ENCODE measurements around the gene HPCAL1. TPM values are rescaled to one million over a fixed set of nuclear protein-coding genes. Genes with fewer than 3 reads are reported as not detected.
"Not testable (repeated sequence)": the region's sequence is repeated elsewhere in the genome, so short reads cannot be mapped to it uniquely, and the experiment has no call there.

HPCAL1 gene
- polyA plus RNA-seq, 3 donors: 28.0 to 31.3 (median 31.2) TPM

DNA sequence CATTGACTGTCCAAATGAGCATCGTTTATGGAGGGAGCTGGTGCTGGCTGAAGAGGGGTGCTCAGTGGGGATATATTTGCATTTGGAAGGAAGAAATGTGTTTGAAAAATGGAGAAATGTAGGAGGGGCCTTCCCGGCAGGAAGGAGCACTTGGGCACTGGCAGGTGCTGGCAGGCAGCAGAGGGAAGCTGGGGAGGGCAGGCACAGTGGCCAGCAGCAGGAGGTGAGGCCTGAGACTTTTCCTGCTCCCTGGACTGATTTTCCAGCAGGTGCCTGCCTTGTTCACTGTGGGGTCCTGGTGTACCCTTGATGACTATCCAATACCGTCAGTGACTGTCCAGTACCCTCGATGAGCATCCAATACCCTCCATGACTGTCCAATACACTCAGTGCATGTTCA, 20.8 kb upstream of the HPCAL1 start:
- no peak for DNase-seq

GRCh38 chr2:10282611-10283105, 20.0 kb upstream of the HPCAL1 start:
- no peak for DNase-seq

DNA sequence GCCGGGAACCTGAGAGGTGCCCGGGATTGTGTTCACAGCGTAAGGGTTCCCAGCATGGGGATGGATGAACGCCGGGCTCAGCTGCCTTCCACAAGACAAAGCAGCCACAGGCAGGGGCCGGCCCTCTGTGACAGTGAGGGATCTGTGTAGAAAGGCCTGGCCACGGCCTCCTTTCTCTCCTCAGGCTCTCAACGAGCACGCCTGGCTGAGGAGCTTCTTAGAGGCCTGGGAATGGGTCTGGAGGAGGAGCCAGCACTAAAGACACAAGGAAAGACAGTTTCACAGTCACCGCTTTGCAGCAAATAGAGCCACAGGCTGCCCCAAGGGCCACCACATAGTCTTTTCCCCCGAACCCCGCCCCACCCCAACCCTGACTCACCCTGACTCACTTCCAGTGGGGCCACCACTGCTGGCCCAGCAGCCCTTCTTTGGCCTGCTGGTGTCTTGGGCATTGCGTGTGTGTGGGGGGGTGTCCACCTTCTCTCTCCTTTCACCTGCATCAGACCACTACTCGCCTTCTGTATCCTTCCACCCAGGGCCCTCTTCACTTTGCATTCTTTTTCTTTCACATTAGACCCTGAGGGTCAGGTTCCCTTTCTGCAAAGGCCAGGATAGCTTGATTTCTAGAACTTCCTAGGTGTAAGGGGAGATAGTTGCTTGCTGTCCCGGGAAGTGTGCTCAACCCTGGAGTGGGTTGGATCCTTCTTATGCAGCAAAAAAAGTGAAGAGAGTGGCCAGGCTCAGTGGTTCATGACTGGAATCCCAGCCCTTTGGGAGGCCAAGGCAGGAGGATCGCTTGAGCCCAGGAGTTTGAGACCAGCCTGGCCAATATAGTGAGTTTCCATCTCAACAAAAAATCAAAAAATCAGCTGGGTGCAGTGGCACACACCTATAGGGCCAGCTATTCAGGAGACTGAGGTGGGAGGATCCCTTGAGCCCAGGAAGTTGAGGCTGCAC, 19.3 kb upstream of the HPCAL1 start:
- DNase-seq: no peak

- no peak for DNase-seq
These were observed 18.4 kb upstream of the HPCAL1 start for GRCh38 chr2:10284108-10284870.

DNA sequence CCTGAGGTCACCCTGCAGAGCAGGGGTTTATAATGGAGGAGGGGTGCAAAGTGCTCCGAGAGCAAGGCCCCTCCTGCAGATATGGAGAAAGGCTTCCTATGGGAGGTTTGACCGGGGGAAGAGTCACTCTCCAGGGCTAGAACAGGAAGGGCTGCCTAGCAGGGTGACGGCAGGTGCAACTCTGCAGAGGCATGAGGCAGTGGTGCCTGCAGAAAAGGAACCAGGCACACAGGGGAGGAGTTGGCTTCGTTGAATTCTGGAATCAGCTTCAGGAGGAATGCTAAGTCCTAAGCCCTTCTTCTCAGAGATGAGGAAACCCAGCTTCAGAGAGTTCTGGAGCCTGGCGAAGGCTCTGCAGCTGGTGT, 17.5 kb upstream of the HPCAL1 start:
- DNase-seq: no peak

DNA sequence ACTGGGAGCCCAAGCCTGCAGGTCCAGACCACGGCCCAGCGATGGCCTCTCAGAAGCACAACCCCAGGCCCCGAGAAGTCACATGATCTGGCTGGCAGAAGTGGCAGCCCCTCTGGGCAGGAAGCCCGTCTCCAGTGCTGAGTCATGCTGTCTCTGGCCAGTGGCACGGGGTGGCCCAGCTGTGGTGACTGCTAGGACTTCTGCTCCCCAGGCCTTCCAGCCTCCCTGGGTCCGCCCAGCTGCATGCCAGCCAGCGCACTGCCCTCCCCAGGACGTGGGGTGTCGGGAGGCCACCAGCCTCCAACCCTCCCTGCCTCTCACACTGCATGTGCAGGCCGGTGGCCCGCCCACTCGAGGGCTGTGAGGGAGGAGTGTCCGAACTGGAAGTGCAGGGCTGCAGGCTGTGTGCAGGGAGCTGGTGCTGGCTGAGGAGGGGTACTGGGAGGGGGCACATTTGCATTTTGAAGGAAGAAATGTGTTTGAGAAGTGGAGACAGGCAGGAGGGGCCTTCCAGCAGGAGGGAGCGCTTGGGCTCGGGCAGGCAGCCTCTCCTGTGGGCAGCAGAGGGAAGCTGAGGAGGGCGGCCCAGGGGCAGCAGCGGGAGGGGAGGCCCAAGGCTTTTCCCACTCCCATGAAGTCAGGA, 17.0 kb upstream of the HPCAL1 start:
- DNase-seq: no peak

DNA sequence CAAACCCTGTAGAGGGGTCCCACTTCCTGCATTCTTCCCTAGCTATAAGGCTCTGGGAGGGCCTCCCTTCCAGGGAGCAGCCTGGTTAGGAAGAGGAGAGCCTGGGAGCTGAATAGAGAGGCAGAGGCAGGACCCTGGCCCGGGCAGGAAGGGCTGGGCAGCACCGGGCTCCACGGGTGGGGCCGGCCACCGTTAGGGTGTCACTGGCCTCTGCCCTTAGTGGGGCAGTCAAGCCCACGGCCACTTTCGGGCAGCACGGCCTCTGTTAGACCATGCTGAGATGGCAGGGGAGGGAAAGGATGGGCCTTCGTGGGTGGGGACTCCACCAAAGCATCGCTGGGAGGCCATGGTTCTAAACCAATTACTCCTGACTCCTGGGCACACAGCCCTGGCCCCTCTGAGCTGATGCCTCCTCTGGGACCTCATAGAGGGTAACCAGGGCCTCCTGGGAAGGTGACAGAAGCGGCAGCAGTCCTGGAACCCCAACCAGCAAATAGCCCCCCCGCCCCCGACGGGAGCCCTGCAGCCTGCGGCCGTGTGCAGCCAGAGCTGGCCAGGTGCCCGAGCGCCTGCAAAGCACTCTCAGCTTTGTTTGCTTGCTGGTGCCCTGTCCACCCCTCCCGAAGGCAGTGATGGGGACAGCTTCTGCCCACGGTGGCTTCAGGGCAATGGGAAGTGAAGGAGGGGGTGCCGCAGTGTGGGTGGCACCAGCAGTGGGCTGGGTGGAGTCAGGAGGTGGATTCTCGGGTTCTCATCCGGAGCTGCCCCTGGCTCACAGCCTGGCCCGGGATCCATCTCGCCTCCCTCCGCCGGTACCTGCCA, 16.3 kb upstream of the HPCAL1 start:
- DNase-seq: no peak

GRCh38 chr2:10287761-10288160, 14.9 kb upstream of the HPCAL1 start:
- no peak for DNase-seq

DNA sequence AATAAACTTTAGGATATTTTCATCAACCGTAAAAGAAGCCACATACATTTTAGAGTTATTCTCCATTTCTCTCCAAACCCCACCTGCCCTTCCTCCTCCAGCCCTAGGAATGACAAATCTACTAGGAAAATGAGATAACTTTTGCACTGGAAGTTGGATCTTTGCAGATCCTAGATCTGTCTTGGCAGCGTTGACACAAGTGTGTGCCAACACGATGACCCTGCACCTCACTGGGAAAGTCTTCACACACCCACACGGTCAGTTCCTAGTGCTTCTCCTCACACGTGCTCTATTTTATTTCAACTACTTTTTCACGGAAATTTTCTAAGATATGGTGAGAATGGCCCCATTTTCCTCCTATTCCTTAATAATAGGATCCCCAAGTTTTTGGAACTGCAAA, 14.1 kb upstream of the HPCAL1 start:
- DNase-seq: no peak

GRCh38 chr2:10289352-10289751, 13.4 kb upstream of the HPCAL1 start:
- no peak for DNase-seq

DNA sequence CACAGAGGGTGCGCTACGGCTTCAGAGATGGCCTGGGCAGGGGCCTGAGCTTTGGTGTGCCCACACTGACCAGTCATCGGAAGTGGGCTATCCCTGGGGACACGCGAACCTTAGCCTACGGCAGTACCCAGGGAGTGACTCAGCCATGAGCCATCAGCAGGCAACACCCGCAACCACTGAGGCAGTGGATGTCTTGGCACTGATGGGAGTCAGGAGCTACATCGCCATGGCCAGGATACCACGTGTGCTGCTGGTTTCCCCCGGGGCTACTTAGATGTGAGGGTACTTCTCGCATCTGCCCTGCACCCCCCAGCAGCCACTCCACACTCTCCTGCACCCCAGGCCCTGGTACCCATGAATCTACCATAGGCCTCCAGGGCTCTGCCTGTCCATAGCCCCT, 12.8 kb upstream of the HPCAL1 start:
- DNase-seq: no peak

DNA sequence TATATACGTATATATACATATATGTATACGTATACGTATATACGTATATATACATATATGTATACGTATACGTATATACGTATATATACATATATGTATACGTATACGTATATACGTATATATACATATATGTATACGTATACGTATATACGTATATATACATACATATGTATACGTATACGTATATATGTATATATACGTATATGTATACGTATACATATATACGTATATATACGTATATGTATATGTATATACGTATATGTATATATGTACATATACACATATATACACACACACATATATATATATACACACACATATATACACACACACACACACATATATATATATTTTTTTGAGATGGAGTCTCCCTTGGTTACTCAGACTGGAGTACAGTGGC, 11.3 kb upstream of the HPCAL1 start:
- DNase-seq: not testable (repeated sequence)

- DNase-seq: no peak
These were observed 10.7 kb upstream of the HPCAL1 start for GRCh38 chr2:10292033-10292432.

DNA sequence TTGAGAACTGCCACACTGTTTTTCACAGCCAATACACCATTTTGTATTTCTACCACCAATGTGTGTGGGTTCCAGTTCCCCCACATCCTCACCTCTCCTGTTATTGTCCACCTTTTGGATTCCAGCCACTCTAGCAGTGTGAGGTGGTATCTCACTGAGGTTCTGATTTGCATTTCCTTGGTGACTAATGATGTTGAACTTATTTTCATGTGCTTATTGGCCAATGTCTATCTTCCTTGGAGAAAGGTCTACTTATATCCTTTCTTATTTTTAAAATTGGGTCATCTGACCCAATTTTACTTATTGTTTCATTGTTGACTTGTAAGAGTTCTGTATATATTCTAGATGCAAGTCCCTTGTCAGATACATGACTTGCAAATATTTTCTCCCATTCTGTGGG, 9.1 kb upstream of the HPCAL1 start:
- DNase-seq: no peak

DNA sequence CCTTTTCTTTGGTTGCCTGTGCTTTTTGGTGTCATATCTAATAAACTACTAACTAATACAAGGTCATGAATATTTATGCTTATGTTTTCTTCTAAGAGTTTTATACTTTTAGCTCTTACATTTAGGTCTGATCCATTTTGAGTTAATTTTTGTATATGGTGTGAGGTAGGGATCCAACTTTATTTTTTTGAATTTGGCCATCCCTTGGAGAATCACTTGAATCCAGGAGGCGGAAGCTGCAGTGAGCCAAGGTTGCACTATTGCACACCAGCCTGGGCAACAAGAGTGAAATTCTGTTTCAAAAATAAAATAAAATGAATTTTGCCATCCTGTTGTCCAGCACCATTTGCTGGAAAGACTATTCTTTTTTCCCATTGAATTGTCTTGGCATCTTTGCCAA, 8.6 kb upstream of the HPCAL1 start:
- DNase-seq: no peak

DNA sequence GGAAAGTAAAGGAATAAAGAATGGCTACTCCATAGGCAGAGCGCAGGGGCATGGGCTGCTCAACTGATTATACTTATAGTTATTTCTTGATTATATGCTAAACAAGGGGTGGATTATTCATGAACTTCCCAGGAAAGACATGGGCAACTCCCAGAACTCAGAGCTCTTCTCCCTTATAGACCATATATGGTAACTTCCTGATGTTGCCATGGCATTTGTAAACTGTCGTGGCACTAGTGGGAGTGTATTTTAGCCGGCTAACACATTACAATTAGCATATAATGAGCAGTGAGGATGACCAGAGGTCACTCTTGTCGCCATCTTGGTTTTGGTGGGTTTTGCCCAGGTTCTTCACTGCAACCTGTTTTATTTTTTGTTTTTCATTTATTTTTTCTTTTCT, 7.1 kb upstream of the HPCAL1 start:
- not testable (repeated sequence) for DNase-seq

- no peak for DNase-seq
These were observed 6.6 kb upstream of the HPCAL1 start for GRCh38 chr2:10296142-10296541.

DNA sequence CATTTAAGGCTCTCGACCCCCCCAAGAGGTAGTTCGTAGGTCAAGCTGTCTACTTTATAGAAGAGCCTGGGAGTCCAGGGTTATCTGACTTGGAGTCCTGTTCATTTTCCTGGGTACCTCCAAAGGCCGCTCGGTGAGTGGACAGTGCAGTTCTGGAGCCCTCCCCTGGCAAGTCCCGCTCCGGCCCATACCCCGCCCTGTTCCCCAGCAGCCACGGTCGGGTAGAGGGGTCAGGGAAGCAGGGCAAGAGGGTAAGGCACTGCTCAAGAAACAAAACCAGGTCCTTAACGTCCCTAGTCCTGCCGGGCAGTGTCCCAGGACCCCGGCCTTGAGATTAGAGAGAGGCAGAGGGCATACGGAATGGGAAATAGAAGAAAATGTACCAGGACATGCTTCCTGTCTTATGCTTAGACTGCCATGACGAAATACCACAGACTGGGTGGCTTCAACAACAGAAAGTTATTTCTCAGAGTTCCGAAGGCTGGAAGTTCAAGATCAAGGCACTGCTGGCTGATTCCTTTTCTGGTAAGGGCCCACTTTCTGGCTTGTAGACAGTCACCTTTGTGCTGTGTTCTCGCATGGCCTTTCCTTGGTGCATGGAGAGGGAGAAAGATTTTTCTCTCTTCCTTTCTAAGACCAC, 5.4 kb upstream of the HPCAL1 start:
- no peak for DNase-seq

GRCh38 chr2:10297959-10298531, 4.7 kb upstream of the HPCAL1 start:
- no peak for DNase-seq

DNA sequence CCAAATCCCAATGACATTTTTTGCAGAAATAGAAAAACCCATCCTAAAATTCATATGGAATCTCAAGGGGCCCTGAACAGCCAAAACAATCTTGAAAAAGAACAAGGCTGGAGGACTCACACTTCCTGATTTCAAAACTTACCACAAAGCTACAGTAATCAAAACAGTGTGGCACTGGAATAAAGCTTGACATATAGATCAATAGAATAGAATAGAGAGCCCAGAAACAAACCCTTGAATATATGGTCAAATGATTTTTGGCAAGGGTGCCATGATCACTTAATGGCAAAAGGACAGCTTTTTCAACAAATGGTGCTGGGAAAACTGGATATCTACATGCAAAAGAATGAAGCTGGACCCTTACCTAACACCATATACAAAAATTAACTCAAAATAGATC, 3.9 kb upstream of the HPCAL1 start:
- not testable (repeated sequence) for DNase-seq
